Neural cell (in vitro differentiated cells): Measurements from ENCODE around the gene NT5C.

Source experiments
- EP300 ChIP-seq: fragments of 450-650 bp; conservative IDR thresholded peaks from 2 replicates; pipeline ENCODE4 v1.6.1; 2014; ENCODE audit warnings: antibody characterized with exemption, mild to moderate bottlenecking, moderate library complexity; ENCODE audit not compliant: poor library complexity, severe bottlenecking
- EZH2 ChIP-seq: fragments of 200-600, 300-800 bp; shearing (Covaris generic), sonication (generic); IDR thresholded peaks from 2 replicates; pipeline ENCODE4 v1.6.1; 2014; ENCODE audit warnings: antibody characterized with exemption, low read length, borderline replicate concordance, mild to moderate bottlenecking; ENCODE audit not compliant: insufficient read depth, poor library complexity, severe bottlenecking
- TF ChIP-seq, protein P1 (sequence below): fragments of 450-650 bp; IDR thresholded peaks from 2 replicates; pipeline ENCODE4 v1.5.1; 2014; ENCODE audit warnings: antibody characterized with exemption, mild to moderate bottlenecking, moderate library complexity; ENCODE audit not compliant: poor library complexity, severe bottlenecking

DNA sequence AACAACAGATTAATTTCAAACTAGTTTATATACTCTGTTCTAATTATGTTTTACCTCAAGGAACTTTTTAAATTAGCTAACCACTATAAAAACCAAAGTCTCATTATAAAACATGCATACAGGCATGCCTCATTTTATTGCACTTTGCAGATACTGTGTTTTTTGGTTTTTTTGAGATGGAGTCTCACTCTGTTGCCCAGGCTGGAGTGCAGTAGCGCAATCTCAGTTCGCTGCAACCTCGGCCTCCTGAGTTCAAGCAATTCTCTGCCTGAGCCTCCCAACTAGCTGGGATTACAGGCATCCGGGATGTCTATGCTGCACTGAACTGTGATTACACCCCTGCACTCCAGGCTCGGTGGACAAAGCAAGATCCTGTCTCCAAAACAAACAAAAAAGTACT, 31.5 kb upstream of the NT5C start:
- TF ChIP-seq EZH2 (no peak), EP300 (no peak)
- TF ChIP-seq, protein P1, sequence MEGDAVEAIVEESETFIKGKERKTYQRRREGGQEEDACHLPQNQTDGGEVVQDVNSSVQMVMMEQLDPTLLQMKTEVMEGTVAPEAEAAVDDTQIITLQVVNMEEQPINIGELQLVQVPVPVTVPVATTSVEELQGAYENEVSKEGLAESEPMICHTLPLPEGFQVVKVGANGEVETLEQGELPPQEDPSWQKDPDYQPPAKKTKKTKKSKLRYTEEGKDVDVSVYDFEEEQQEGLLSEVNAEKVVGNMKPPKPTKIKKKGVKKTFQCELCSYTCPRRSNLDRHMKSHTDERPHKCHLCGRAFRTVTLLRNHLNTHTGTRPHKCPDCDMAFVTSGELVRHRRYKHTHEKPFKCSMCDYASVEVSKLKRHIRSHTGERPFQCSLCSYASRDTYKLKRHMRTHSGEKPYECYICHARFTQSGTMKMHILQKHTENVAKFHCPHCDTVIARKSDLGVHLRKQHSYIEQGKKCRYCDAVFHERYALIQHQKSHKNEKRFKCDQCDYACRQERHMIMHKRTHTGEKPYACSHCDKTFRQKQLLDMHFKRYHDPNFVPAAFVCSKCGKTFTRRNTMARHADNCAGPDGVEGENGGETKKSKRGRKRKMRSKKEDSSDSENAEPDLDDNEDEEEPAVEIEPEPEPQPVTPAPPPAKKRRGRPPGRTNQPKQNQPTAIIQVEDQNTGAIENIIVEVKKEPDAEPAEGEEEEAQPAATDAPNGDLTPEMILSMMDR, result no peak
